Suprapubic skin (tissue), 4 donors: Measurements from ENCODE around the gene KCTD4. TPM values are rescaled to one million over a fixed set of nuclear protein-coding genes. Genes with fewer than 3 reads are reported as not detected.
A peak's percentile ranks its signal among the peaks of the same experiment; 100 is the strongest.

Experiments used
- DNase-seq, 2 donors: peaks; one replicate each; pipeline ENCODE4 v3.0.0-alpha.2; 2019; ENCODE audit warnings: low spot score in 2 of 2
- H3K27ac ChIP-seq: fragments of 200-600 bp; sonication (generic); one replicate; pipeline ENCODE4 v1.5.1; 2019
- H3K27me3 ChIP-seq: fragments of 200-600 bp; sonication (generic); one replicate; pipeline ENCODE4 v1.5.1; 2019
- H3K36me3 ChIP-seq: fragments of 200-600 bp; sonication (generic); one replicate; pipeline ENCODE4 v1.5.1; 2019
- H3K4me1 ChIP-seq: fragments of 200-600 bp; sonication (generic); one replicate; pipeline ENCODE4 v1.5.1; 2019
- H3K4me3 ChIP-seq: fragments of 200-600 bp; sonication (generic); one replicate; pipeline ENCODE4 v1.5.1; 2019; ENCODE audit warnings: mild to moderate bottlenecking
- H3K9me3 ChIP-seq: fragments of 200-600 bp; sonication (generic); one replicate; pipeline ENCODE4 v1.5.1; 2019
- EP300 ChIP-seq: sonication (generic); formaldehyde crosslinking; IDR thresholded peaks from one replicate; pipeline ENCODE4 v1.6.1; 2017; ENCODE audit warnings: antibody characterized with exemption
- POLR2A ChIP-seq, 2 donors: fragments of 450-650 bp; IDR thresholded peaks; one replicate each; pipeline ENCODE4 v1.6.1; 2017; ENCODE audit warnings: antibody characterized with exemption in 2 of 2, mild to moderate bottlenecking in 2 of 2, moderate library complexity in 2 of 2
- POLR2AphosphoS5 ChIP-seq, 3 donors: sonication (generic); formaldehyde crosslinking; IDR thresholded peaks; one replicate each; pipeline ENCODE4 v1.6.1; 2017; ENCODE audit warnings: antibody characterized with exemption in 3 of 3
- WGBS: methylation state at CpG from one replicate; pipeline ENCODE4 v1.1.5; 2018; 5-methylcytosine and 5-hydroxymethylcytosine counted together
- total RNA-seq, 4 donors: library from RNA; depleted of rRNA; stranded (reverse); fragments of >200 nt; gene quantifications; one replicate each; pipeline ENCODE4 v1.1.0, GENCODE V29; 2016
- TF ChIP-seq, protein P1 (sequence below), 2 donors: fragments of 200-600 bp in 1 of 2; fragments of 450-650 bp in 1 of 2; sonication (generic) in 1 of 2; IDR thresholded peaks; one replicate each; pipeline ENCODE4 v1.5.1; 2016 to 2019; ENCODE audit warnings: antibody characterized with exemption in 2 of 2, mild to moderate bottlenecking in 1 of 2, moderate library complexity in 1 of 2

The KCTD4 gene
- total RNA-seq, 4 donors from 2014 or later: 0.89 to 3.5 (median 2.2) TPM

DNA sequence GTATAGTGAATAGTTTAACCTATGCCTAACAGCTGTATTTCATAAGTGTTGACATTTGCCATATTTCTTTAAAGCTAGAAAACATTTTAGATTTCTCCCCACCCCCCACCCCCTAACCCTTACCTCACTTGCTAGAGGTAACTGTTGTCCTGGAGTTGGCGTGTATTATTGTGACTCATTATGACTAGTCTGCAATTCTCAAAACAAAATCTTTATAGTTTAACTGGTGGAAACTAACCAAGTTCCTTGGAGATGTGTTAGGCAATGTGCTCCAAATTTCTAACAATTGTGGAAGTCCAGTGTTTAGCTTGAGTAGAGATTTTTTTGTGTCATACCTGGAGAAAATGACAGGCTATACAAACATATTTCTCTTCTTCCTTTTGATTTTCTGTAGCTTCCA lies 38.0 kb downstream of the KCTD4 start:
- no peaks in the 10 kb centered on the region for H3K27me3 ChIP-seq
- peaks cover 12% of the 10 kb centered on the region for H3K36me3 ChIP-seq
- 59% methylated on average over 1 of the region's 1 CpG for WGBS
- no peaks in the 10 kb centered on the region for H3K9me3 ChIP-seq
- TF ChIP-seq POLR2A (IDR thresholded peaks at IDR 0.05): no peak
- no peak for TF ChIP-seq EP300
- TF ChIP-seq, protein P1, sequence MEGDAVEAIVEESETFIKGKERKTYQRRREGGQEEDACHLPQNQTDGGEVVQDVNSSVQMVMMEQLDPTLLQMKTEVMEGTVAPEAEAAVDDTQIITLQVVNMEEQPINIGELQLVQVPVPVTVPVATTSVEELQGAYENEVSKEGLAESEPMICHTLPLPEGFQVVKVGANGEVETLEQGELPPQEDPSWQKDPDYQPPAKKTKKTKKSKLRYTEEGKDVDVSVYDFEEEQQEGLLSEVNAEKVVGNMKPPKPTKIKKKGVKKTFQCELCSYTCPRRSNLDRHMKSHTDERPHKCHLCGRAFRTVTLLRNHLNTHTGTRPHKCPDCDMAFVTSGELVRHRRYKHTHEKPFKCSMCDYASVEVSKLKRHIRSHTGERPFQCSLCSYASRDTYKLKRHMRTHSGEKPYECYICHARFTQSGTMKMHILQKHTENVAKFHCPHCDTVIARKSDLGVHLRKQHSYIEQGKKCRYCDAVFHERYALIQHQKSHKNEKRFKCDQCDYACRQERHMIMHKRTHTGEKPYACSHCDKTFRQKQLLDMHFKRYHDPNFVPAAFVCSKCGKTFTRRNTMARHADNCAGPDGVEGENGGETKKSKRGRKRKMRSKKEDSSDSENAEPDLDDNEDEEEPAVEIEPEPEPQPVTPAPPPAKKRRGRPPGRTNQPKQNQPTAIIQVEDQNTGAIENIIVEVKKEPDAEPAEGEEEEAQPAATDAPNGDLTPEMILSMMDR (IDR thresholded peaks at IDR 0.05): no peak
- no peak for TF ChIP-seq POLR2AphosphoS5 (IDR thresholded peaks at IDR 0.05)
- H3K27ac ChIP-seq: no peak overlapping the region
- H3K4me3 ChIP-seq: no peak overlapping the region
- peaks cover 10% of the 10 kb centered on the region for H3K4me1 ChIP-seq
- no peak for DNase-seq

DNA sequence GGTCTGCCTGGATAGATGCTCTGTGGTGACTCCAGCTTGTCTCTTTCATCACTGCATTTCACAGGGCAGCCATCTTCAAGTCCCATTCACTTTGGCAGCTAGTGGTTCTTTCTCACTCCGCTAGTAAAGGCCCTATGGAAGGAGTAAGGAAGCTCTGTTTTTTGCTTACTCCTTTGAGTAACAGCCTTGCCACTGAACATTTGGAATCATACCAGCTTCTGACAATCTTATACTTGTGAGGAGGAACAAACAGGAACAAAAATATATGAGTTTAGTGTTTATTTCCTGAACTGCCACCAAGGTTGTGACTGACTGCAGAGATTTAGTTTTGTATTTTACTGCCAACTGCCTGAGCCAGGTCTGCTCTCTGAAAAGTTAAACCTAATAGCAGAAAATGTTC lies 38.7 kb downstream of the KCTD4 start:
- Histone ChIP-seq H3K27me3 (no peaks in the 10 kb centered on the region), H3K4me3 (no peak overlapping the region), H3K9me3 (no peaks in the 10 kb centered on the region), H3K4me1 (peaks cover 5% of the 10 kb centered on the region), H3K27ac (no peak overlapping the region), H3K36me3 (peaks cover 16% of the 10 kb centered on the region)
- TF ChIP-seq EP300 (no peak), POLR2A (IDR thresholded peaks at IDR 0.05) (no peak), POLR2AphosphoS5 (IDR thresholded peaks at IDR 0.05) (no peak)
- TF ChIP-seq, protein P1 (IDR thresholded peaks at IDR 0.05): no peak
- WGBS: 79% methylated on average over 1 of the region's 1 CpG
- DNase-seq: no peak

DNA sequence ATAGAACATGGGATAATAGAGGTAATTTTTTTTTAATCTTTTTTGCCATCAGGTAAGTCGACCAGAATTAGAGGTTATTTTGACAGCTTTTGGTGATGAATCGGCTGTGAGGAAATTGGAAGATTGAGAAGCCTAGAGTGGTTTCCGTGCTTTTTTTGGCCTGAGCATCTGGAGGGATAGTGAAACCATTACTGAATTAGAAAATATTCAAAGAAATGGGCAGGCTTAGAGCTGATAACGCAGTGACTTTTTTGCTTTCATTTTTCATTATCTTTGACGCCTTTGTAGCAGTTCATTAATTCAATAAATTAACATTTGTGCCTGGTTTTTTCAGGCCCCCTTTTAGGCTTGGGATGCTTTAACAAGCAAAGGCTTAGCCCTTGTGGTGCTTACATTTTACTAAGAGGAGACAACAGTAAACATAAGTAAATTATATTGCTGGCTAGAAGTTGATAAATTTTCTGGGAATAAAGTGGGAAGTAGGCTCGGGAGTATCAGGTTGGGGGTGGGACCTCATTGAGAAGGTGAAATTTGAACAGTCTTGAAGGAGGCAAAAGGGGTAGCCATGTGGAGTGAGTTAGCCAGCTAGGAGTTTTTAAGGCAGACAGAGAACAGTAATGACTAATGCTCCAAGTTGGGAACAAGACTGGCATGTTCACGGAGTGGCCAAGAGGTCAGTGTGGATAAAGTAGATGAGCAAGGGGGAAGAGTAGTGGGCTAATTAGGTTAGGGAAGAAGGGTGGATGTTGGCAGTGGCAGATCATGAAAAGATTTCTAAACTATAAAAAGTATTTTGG lies 44.1 kb downstream of the KCTD4 start:
- no peaks in the 10 kb centered on the region for H3K4me1 ChIP-seq
- TF ChIP-seq, protein P1 (IDR thresholded peaks at IDR 0.05): no peak
- TF ChIP-seq POLR2A (IDR thresholded peaks at IDR 0.05) (no peak), EP300 (no peak), POLR2AphosphoS5 (IDR thresholded peaks at IDR 0.05) (no peak)
- no peaks in the 10 kb centered on the region for H3K9me3 ChIP-seq
- no peaks in the 10 kb centered on the region for H3K27me3 ChIP-seq
- peaks cover 23% of the 10 kb centered on the region for H3K36me3 ChIP-seq
- H3K27ac ChIP-seq: no peak overlapping the region
- WGBS: 95% methylated on average over 7 of the region's 7 CpGs
- DNase-seq: no peak
- no peak overlapping the region for H3K4me3 ChIP-seq

DNA sequence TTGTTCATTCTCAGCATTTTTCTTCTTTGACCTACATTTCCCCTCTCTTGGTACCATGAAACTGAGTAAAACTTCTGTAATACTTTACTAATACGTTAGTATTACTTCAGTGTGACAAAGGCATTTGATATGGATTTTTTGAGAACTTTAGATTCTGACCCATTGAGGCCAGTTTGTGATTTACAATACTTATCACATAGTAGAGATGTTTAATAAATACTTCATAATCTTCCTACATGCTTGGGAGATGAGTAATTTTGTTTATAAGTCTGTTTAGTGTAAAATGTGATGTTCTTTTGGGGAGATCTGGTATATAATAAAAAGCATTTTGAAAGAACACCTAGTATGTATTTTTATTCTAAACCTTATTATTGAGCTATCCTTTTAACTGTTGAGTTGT lies 50.9 kb downstream of the KCTD4 start:
- Histone ChIP-seq H3K36me3 (peaks cover 7% of the 10 kb centered on the region), H3K9me3 (no peaks in the 10 kb centered on the region), H3K27ac (no peak overlapping the region), H3K4me1 (no peaks in the 10 kb centered on the region), H3K4me3 (no peak overlapping the region), H3K27me3 (no peaks in the 10 kb centered on the region)
- 82% methylated on average over 1 of the region's 1 CpG for WGBS
- TF ChIP-seq, protein P1 (IDR thresholded peaks at IDR 0.05): no peak
- TF ChIP-seq EP300 (no peak), POLR2A (IDR thresholded peaks at IDR 0.05) (no peak), POLR2AphosphoS5 (IDR thresholded peaks at IDR 0.05) (no peak)
- DNase-seq: no peak

DNA sequence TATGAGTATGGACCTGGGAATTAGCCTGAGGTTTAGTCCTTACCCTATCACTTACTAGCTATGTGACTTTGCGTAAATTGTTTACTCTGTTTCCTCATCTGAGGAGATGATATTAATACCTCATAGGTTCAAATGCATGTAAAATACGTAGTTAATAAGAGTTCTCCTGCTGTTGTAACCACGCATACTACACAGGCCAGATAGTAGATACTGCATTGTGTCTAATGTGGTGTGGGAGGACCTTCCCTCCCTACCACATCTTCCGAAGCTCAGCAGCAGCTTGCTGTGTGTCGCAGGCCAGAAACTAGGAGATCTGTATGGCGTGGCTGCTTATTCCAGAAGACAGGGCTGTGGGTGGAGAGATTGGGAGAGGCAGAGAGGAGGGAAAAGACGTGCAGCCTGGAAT lies 57.5 kb downstream of the KCTD4 start:
- WGBS: 51% methylated on average over 7 of the region's 7 CpGs
- Histone ChIP-seq H3K4me1 (peaks cover 19% of the 10 kb centered on the region), H3K36me3 (peaks cover 8% of the 10 kb centered on the region), H3K4me3 (no peak overlapping the region), H3K27ac (peak overlapping the region; percentile 62), H3K27me3 (no peaks in the 10 kb centered on the region), H3K9me3 (no peaks in the 10 kb centered on the region)
- DNase-seq: no peak
- TF ChIP-seq POLR2AphosphoS5 (IDR thresholded peaks at IDR 0.05) (no peak), POLR2A (IDR thresholded peaks at IDR 0.05) (no peak), EP300 (no peak)
- TF ChIP-seq, protein P1 (IDR thresholded peaks at IDR 0.05): no peak

Other genes starting within 250 kb of the KCTD4 start
- gene NUFIP1, start 211.6 kb downstream of the KCTD4 start, total RNA-seq: 1 to 10 TPM; 3.2 to 5.0 (median 4.2) TPM
- gene GPALPP1, start 211.5 kb downstream of the KCTD4 start, total RNA-seq: 10 to 100 TPM; 17.0 to 33.5 (median 28.6) TPM
- gene GTF2F2, start 80.5 kb downstream of the KCTD4 start, total RNA-seq: 10 to 100 TPM; 24.5 to 35.0 (median 30.5) TPM
- gene TPT1, start 140.1 kb upstream of the KCTD4 start, total RNA-seq: 1,000 to 10,000 TPM; 1,947 to 2,729 (median 2,521) TPM
- gene SLC25A30, start 217.3 kb upstream of the KCTD4 start, total RNA-seq: 10 to 100 TPM in 3 of 4 donors, 1 to 10 TPM in 1; 9.9 to 20.3 (median 16.1) TPM